HepG2 (cell line): ENCODE results near the gene HOXB6. TPM values are rescaled to one million over a fixed set of nuclear protein-coding genes. Genes with fewer than 3 reads are reported as not detected.

Source experiments
- ATAC-seq: fragments of 200-7000 bp; cut with Tn5 transposase; 3 replicates; pipeline ENCODE4 v1.9.1; 2020; ENCODE audit warnings: mild to moderate bottlenecking, moderate library complexity
- BruUV-seq: library from RNA; stranded (reverse); fragments of 400-500 nt; replicated peaks from 2 replicates; lab custom pipeline; 2021; lab: Mats Ljungman, UMichigan
- CTCF ChIA-PET: fragments of 300-600 bp; formaldehyde crosslinking; extraction: SDS; loops from one replicate; lab custom pipeline; 2021; ENCODE audit warnings: low total read pairs, inconsistent platforms, low intra/inter-chr PET ratio; lab: Yijun Ruan, JAX
- POLR2A ChIA-PET: fragments of 350-600 bp; sonication (Branson Sonifier 250); formaldehyde crosslinking; loops from one replicate; lab custom pipeline; 2020; ENCODE audit warnings: antibody characterized with exemption, inconsistent platforms; lab: Yijun Ruan, JAX
- DNase-seq: peaks from one replicate; pipeline ENCODE4 v3.0.0-alpha.2; 2015; ENCODE audit warnings: low spot score
- FAIRE-seq: peaks from 3 replicates; lab custom pipeline; 2011; peaks lifted over from hg19 to GRCh38; lab: Jason Lieb, UNC
- H2AFZ ChIP-seq: one replicate; pipeline ENCODE4 v1.6.1; 2011; ENCODE audit warnings: low read length, inconsistent platforms
- H3K27ac ChIP-seq: fragments of 300-600 bp; 3 replicates; pipeline ENCODE4 v1.8.0; 2011; ENCODE audit warnings: mixed run types, mild to moderate bottlenecking, mixed read lengths, low read length, inconsistent platforms; ENCODE audit not compliant: insufficient read depth; ENCODE audit errors: extremely low read length
- H3K27me3 ChIP-seq, 2 experiments: fragments of 200-600 bp in 1 of 2; 2 replicates in 1 of 2; 3 replicates in 1 of 2; pipeline versions ENCODE4 v1.6.0 to v1.8.0; 2011; ENCODE audit warnings: low read length in 2 of 2, mild to moderate bottlenecking in 2 of 2, moderate library complexity in 2 of 2, inconsistent platforms in 1 of 2; ENCODE audit not compliant: insufficient read depth in 2 of 2, control insufficient read depth in 1 of 2
- H3K36me3 ChIP-seq, 2 experiments: fragments of 200-600 bp in 1 of 2; replicated peaks in 1 of 2; 2 replicates in 1 of 2; 3 replicates in 1 of 2; pipeline versions ENCODE4 v1.5.1 to v1.8.0; 2011; ENCODE audit warnings: low read length in 2 of 2, inconsistent platforms in 1 of 2; ENCODE audit not compliant: insufficient read depth in 2 of 2, control insufficient read depth in 1 of 2
- H3K4me1 ChIP-seq: 2 replicates; pipeline ENCODE4 v1.5.1; 2012; ENCODE audit warnings: low read length, inconsistent platforms; ENCODE audit not compliant: insufficient read depth
- H3K4me2 ChIP-seq: 2 replicates; pipeline ENCODE4 v1.6.0; 2011; ENCODE audit warnings: low read depth, low read length, inconsistent platforms
- H3K4me3 ChIP-seq, 3 experiments: fragments of 200-600 bp in 1 of 3; sonication (generic), shearing (Covaris generic) in 1 of 3; replicated peaks in 1 of 3; 2 replicates each; pipeline ENCODE4 v1.5.1; 2011 to 2016; ENCODE audit warnings: low read length in 3 of 3, inconsistent platforms in 2 of 3, low read depth in 2 of 3, mild to moderate bottlenecking in 2 of 3, control low read depth in 1 of 3, mixed read lengths in 1 of 3; ENCODE audit not compliant: insufficient read depth in 1 of 3
- H3K79me2 ChIP-seq: one replicate; pipeline ENCODE4 v1.6.1; 2011; ENCODE audit warnings: low read length, inconsistent platforms; ENCODE audit not compliant: insufficient read depth
- H3K9ac ChIP-seq: 2 replicates; pipeline ENCODE4 v1.6.0; 2011; ENCODE audit warnings: mild to moderate bottlenecking, low read depth, low read length, inconsistent platforms; ENCODE audit not compliant: insufficient read depth
- H3K9me3 ChIP-seq: 2 replicates; pipeline ENCODE4 v1.5.1; 2012; ENCODE audit warnings: mild to moderate bottlenecking, low read length
- H4K20me1 ChIP-seq: 2 replicates; pipeline ENCODE4 v1.6.0; 2011; ENCODE audit warnings: inconsistent platforms, mild to moderate bottlenecking, low read length, moderate library complexity; ENCODE audit not compliant: insufficient read depth
- ADNP ChIP-seq: sonication (generic); formaldehyde crosslinking; IDR thresholded peaks from 2 replicates; pipeline ENCODE4 v1.4.0; 2020; ENCODE audit warnings: missing genetic modification reagents
- FOSL2 ChIP-seq: sonication (generic); formaldehyde crosslinking; IDR thresholded peaks from 2 replicates; pipeline ENCODE4 v1.4.0; 2020; ENCODE audit warnings: missing genetic modification reagents
- GABPB1 ChIP-seq: IDR thresholded peaks from 2 replicates; pipeline ENCODE4 v1.6.1; 2016; ENCODE audit warnings: mild to moderate bottlenecking, missing genetic modification reagents, moderate library complexity, missing compliant biosample characterization
- HMG20A ChIP-seq: IDR thresholded peaks from 2 replicates; pipeline ENCODE4 v1.6.1; 2016; ENCODE audit warnings: borderline replicate concordance
- HNRNPH1 ChIP-seq: fragments of 200-400 bp; formaldehyde crosslinking; optimal IDR thresholded peaks from 2 replicates; pipeline ENCODE3; 2017; ENCODE audit warnings: mild to moderate bottlenecking, low read depth, low read length
- NFATC3 ChIP-seq: sonication (generic); formaldehyde crosslinking; IDR thresholded peaks from 2 replicates; pipeline ENCODE4 v1.5.1; 2020; ENCODE audit warnings: mild to moderate bottlenecking, missing genetic modification reagents
- RORA ChIP-seq: sonication (generic); formaldehyde crosslinking; IDR thresholded peaks from 2 replicates; pipeline ENCODE4 v1.5.0; 2020; ENCODE audit warnings: mild to moderate bottlenecking, missing genetic modification reagents, moderate library complexity
- STAT5B ChIP-seq: sonication (generic); formaldehyde crosslinking; IDR thresholded peaks from 2 replicates; pipeline ENCODE4 v1.4.0; 2020; ENCODE audit warnings: missing genetic modification reagents
- TEAD3 ChIP-seq: optimal IDR thresholded peaks from 2 replicates; pipeline ENCODE3; 2016; ENCODE audit warnings: borderline replicate concordance
- ZNF225 ChIP-seq: sonication (generic); formaldehyde crosslinking; IDR thresholded peaks from 2 replicates; pipeline ENCODE4 v1.4.0; 2020; ENCODE audit warnings: mild to moderate bottlenecking, missing genetic modification reagents
- ZNF317 ChIP-seq: sonication (generic); formaldehyde crosslinking; IDR thresholded peaks from 2 replicates; pipeline ENCODE4 v1.5.0; 2020; ENCODE audit warnings: mild to moderate bottlenecking, missing genetic modification reagents
- ZNF496 ChIP-seq: sonication (generic); formaldehyde crosslinking; IDR thresholded peaks from 2 replicates; pipeline ENCODE4 v1.8.1; 2023; ENCODE audit warnings: mild to moderate bottlenecking, moderate library complexity, missing genetic modification reagents; ENCODE audit not compliant: insufficient replicate concordance
- ZNF660 ChIP-seq: sonication (generic); formaldehyde crosslinking; IDR thresholded peaks from 2 replicates; pipeline ENCODE4 v1.5.1; 2020; ENCODE audit warnings: mild to moderate bottlenecking, low read depth, missing genetic modification reagents, borderline replicate concordance
- WGBS: methylation state at CpG from one replicate; pipeline ENCODE4 v1.1.6; 2017; ENCODE audit warnings: low lambda C conversion rate; 5-methylcytosine and 5-hydroxymethylcytosine counted together
- in situ Hi-C: cut with HindIII; loops from 2 replicates; pipeline ENCODE4 v1.10.0; 2017; ENCODE audit warnings: low pct_unique_long_range_greater_than_20kb; ENCODE audit not compliant: extremely low pct_ligation_motif_present
- intact Hi-C: fragments of 100-400 bp; cut with micrococcal nuclease; formaldehyde crosslinking; loops from one replicate; pipeline ENCODE4 v1.10.0; 2022; ENCODE audit not compliant: unreplicated experiment
- polyA plus RNA-seq, 8 experiments: library from polyadenylated mRNA; depleted of rRNA in 3 of 8; stranded (reverse) in 7 of 8; unstranded in 1 of 8; fragments of >200 nt; fragmentation: Illumina TruSeq in 4 of 8; extraction: Trizol in 4 of 8; gene quantifications; 2 replicates each; pipeline versions ENCODE4 v1.2.1 to v1.2.3, GENCODE V29; 2011 to 2016; ENCODE audit warnings: low read depth in 4 of 8, missing spikeins in 1 of 8, mixed read lengths in 1 of 8; ENCODE audit not compliant: insufficient read depth in 1 of 8
- total RNA-seq, 5 experiments: library from RNA; depleted of rRNA; stranded (reverse); fragments of >200 nt; fragmentation: Illumina TruSeq; extraction: Trizol; gene quantifications; 2 replicates each; pipeline ENCODE4 v1.2.3, GENCODE V29; 2016; ENCODE audit warnings: low read depth in 1 of 5
- TF ChIP-seq, protein P1 (sequence below): sonication (generic); formaldehyde crosslinking; IDR thresholded peaks from 2 replicates; pipeline ENCODE4 v1.8.1; 2023; ENCODE audit warnings: missing genetic modification reagents, inconsistent platforms, borderline replicate concordance
- TF ChIP-seq, protein P2 (sequence below): sonication (generic); formaldehyde crosslinking; conservative IDR thresholded peaks from 2 replicates; pipeline ENCODE4 v1.8.0; 2022; ENCODE audit warnings: missing genetic modification reagents
- TF ChIP-seq, protein P3 (sequence below), 2 experiments: sonication (generic) in 1 of 2; formaldehyde crosslinking in 1 of 2; IDR thresholded peaks; 2 replicates each; pipeline versions ENCODE4 v1.4.0 to v1.6.1; 2018 to 2020; ENCODE audit warnings: missing genetic modification reagents in 2 of 2, borderline replicate concordance in 1 of 2, low read depth in 1 of 2, mild to moderate bottlenecking in 1 of 2, missing biosample characterization in 1 of 2
- TF ChIP-seq, protein P4 (sequence below): IDR thresholded peaks from 2 replicates; pipeline ENCODE4 v1.6.1; 2016; ENCODE audit warnings: mild to moderate bottlenecking, missing biosample characterization, missing genetic modification reagents
- TF ChIP-seq, protein P5 (sequence below): sonication (generic); formaldehyde crosslinking; IDR thresholded peaks from 2 replicates; pipeline ENCODE4 v1.5.1; 2020; ENCODE audit warnings: missing genetic modification reagents, mild to moderate bottlenecking, borderline replicate concordance

Gene HOXB6
- total and polyA plus RNA-seq, 2 of the 13 experiments (the other 11 are each of a cell fraction or from before 2014, with no cell fraction given): not detected

DNA sequence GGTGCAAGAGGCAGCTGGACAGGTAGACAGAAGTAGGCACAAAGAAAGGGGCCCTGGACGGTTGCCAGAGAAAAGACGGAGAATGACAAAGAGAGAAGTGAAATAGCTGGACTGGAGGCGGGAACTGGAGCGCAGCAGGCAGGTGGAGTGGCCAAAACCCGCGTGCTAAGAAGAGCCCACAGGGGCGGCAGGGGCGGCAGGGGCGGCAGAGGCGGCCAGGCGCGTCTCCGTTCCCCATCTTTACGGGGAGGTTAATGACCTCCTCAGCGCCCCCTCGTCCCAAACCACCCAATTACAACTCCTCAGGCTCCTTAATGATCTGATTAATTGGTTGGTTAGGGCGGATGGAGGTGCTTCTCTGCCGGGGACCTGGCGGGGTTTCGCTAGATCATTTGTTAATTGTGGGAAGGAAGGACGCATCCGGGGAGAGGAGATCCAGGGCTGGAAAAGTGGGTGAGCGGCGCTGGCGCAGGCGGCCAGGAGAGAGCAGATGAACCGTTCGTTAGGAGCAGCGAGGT is 36.8 kb upstream of the HOXB6 start (continued):
- TF ChIP-seq, protein P1, sequence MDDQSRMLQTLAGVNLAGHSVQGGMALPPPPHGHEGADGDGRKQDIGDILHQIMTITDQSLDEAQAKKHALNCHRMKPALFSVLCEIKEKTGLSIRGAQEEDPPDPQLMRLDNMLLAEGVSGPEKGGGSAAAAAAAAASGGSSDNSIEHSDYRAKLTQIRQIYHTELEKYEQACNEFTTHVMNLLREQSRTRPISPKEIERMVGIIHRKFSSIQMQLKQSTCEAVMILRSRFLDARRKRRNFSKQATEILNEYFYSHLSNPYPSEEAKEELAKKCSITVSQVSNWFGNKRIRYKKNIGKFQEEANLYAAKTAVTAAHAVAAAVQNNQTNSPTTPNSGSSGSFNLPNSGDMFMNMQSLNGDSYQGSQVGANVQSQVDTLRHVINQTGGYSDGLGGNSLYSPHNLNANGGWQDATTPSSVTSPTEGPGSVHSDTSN: no peak
- TF ChIP-seq, protein P2, sequence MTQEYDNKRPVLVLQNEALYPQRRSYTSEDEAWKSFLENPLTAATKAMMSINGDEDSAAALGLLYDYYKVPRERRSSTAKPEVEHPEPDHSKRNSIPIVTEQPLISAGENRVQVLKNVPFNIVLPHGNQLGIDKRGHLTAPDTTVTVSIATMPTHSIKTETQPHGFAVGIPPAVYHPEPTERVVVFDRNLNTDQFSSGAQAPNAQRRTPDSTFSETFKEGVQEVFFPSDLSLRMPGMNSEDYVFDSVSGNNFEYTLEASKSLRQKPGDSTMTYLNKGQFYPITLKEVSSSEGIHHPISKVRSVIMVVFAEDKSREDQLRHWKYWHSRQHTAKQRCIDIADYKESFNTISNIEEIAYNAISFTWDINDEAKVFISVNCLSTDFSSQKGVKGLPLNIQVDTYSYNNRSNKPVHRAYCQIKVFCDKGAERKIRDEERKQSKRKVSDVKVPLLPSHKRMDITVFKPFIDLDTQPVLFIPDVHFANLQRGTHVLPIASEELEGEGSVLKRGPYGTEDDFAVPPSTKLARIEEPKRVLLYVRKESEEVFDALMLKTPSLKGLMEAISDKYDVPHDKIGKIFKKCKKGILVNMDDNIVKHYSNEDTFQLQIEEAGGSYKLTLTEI (CRISPR knock-in tag): no peak
- TF ChIP-seq, protein P3, sequence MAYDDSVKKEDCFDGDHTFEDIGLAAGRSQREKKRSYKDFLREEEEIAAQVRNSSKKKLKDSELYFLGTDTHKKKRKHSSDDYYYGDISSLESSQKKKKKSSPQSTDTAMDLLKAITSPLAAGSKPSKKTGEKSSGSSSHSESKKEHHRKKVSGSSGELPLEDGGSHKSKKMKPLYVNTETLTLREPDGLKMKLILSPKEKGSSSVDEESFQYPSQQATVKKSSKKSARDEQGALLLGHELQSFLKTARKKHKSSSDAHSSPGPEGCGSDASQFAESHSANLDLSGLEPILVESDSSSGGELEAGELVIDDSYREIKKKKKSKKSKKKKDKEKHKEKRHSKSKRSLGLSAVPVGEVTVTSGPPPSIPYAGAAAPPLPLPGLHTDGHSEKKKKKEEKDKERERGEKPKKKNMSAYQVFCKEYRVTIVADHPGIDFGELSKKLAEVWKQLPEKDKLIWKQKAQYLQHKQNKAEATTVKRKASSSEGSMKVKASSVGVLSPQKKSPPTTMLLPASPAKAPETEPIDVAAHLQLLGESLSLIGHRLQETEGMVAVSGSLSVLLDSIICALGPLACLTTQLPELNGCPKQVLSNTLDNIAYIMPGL (CRISPR knock-in tag; IDR thresholded peaks at IDR 0.05; ENCODE audit: borderline replicate concordance in 1 of 2, low read depth in 1 of 2): no peak
- no peak for TF ChIP-seq RORA (CRISPR knock-in tag)
- no peak for TF ChIP-seq HNRNPH1
- TF ChIP-seq, protein P4, sequence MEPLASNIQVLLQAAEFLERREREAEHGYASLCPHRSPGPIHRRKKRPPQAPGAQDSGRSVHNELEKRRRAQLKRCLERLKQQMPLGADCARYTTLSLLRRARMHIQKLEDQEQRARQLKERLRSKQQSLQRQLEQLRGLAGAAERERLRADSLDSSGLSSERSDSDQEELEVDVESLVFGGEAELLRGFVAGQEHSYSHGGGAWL (CRISPR knock-in tag): no peak
- no peak for TF ChIP-seq STAT5B (CRISPR knock-in tag)

DNA sequence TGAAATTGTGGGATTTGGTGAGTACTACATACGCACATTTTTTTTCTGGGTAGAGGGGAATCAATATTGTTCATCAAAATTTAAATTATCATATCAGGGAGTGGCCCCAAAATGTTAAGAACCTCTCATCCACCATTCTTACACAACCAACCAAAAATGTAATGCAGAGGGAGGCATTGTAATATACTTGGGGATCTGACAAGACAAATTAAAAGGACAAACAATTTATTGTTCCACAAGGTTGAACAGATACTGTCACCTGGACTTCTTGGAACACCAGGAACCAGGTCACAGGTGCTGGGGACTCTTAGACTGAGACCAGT is 36.0 kb upstream of the HOXB6 start:
- no peak overlapping the region for H3K27ac ChIP-seq
- no peak overlapping the region for H3K9ac ChIP-seq
- intact Hi-C loops (no loop called here), in situ Hi-C loops (no loop called here)
- H3K4me3 ChIP-seq: no peak overlapping the region
- no peaks in the 10 kb centered on the region for H3K9me3 ChIP-seq
- no TSS peak for BruUV-seq
- ATAC-seq (no peak), FAIRE-seq (no peak), DNase-seq (no peak)
- no peak overlapping the region for H2AFZ ChIP-seq
- H3K79me2 ChIP-seq: no peaks in the 10 kb centered on the region
- H4K20me1 ChIP-seq: no peaks in the 10 kb centered on the region
- H3K27me3 ChIP-seq: peaks cover 22 to 97% of the 10 kb centered on the region in 2 experiments
- no peaks in the 10 kb centered on the region for H3K36me3 ChIP-seq
- 0 out of 2 replicates have a peak, but pooled peaks cover 4% of the 10 kb centered on the region for H3K4me1 ChIP-seq
- WGBS: 6% methylated on average over 1 of the region's 1 CpG
- POLR2A ChIA-PET: no interaction called here
- no peak overlapping the region for H3K4me2 ChIP-seq
- CTCF ChIA-PET: no interaction called here
- TF ChIP-seq ZNF660 (CRISPR knock-in tag) (no peak), ZNF496 (no peak), TEAD3 (CRISPR knock-in tag) (no peak), ZNF225 (no peak), GABPB1 (CRISPR knock-in tag) (no peak), ADNP (CRISPR knock-in tag) (no peak), ZNF317 (CRISPR knock-in tag) (no peak), FOSL2 (CRISPR knock-in tag) (no peak), NFATC3 (CRISPR knock-in tag) (no peak), HMG20A (no peak)
- TF ChIP-seq, protein P5, sequence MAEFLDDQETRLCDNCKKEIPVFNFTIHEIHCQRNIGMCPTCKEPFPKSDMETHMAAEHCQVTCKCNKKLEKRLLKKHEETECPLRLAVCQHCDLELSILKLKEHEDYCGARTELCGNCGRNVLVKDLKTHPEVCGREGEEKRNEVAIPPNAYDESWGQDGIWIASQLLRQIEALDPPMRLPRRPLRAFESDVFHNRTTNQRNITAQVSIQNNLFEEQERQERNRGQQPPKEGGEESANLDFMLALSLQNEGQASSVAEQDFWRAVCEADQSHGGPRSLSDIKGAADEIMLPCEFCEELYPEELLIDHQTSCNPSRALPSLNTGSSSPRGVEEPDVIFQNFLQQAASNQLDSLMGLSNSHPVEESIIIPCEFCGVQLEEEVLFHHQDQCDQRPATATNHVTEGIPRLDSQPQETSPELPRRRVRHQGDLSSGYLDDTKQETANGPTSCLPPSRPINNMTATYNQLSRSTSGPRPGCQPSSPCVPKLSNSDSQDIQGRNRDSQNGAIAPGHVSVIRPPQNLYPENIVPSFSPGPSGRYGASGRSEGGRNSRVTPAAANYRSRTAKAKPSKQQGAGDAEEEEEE (CRISPR knock-in tag): no peak
